H1 (cell line): ENCODE data around the gene VAPA. TPM values are rescaled to one million over a fixed set of nuclear protein-coding genes. Genes with fewer than 3 reads are reported as not detected.

ENCODE experiments used
- CHD1 ChIP-seq: IDR thresholded peaks from 2 replicates; pipeline ENCODE4 v1.6.1; 2012; ENCODE audit warnings: low read depth, low read length, improper control_type of control experiment
- KDM4A ChIP-seq: IDR thresholded peaks from one replicate; pipeline ENCODE4 v1.7.1; 2012; ENCODE audit warnings: low read depth, mild to moderate bottlenecking, moderate library complexity, low read length, inconsistent platforms; ENCODE audit not compliant: severe bottlenecking
- polyA plus RNA-seq, 7 experiments: library from polyadenylated mRNA; depleted of rRNA in 3 of 7; stranded (reverse) in 5 of 7; unstranded in 2 of 7; fragments of >200 nt in 5 of 7; fragments of 200-250 nt in 2 of 7; gene quantifications; 1 replicate in 5 of 7; 2 replicates in 1 of 7; 4 replicates in 1 of 7; pipeline versions ENCODE4 v1.2.1 to v1.2.3, GENCODE V29; 2011 to 2013; ENCODE audit warnings: missing spikeins in 2 of 7, mixed read lengths in 2 of 7
- total RNA-seq: library from RNA; stranded (reverse); fragmentation: NEBNext Ultra II Directional; extraction: Animal tissue kit (Norgen Biotek cat#: 25700); gene quantifications from 2 replicates; pipeline ENCODE4 v1.2.1, GENCODE V29; 2021
- TF ChIP-seq, protein P1 (sequence below): fragments of 300-600 bp; sonication (generic); IDR thresholded peaks from 2 replicates; pipeline ENCODE4 v1.7.1; 2012; ENCODE audit warnings: low read length, moderate library complexity, mild to moderate bottlenecking, inconsistent platforms; ENCODE audit not compliant: insufficient replicate concordance

VAPA gene
- total and polyA plus RNA-seq, 2 of the 8 experiments (the other 6 are each of a cell fraction or from before 2014, with no cell fraction given), result 79.7 to 130 TPM

GRCh38 chr18:9987345-9987744 is 73.5 kb downstream of the VAPA start (continued):
- TF ChIP-seq, protein P1, sequence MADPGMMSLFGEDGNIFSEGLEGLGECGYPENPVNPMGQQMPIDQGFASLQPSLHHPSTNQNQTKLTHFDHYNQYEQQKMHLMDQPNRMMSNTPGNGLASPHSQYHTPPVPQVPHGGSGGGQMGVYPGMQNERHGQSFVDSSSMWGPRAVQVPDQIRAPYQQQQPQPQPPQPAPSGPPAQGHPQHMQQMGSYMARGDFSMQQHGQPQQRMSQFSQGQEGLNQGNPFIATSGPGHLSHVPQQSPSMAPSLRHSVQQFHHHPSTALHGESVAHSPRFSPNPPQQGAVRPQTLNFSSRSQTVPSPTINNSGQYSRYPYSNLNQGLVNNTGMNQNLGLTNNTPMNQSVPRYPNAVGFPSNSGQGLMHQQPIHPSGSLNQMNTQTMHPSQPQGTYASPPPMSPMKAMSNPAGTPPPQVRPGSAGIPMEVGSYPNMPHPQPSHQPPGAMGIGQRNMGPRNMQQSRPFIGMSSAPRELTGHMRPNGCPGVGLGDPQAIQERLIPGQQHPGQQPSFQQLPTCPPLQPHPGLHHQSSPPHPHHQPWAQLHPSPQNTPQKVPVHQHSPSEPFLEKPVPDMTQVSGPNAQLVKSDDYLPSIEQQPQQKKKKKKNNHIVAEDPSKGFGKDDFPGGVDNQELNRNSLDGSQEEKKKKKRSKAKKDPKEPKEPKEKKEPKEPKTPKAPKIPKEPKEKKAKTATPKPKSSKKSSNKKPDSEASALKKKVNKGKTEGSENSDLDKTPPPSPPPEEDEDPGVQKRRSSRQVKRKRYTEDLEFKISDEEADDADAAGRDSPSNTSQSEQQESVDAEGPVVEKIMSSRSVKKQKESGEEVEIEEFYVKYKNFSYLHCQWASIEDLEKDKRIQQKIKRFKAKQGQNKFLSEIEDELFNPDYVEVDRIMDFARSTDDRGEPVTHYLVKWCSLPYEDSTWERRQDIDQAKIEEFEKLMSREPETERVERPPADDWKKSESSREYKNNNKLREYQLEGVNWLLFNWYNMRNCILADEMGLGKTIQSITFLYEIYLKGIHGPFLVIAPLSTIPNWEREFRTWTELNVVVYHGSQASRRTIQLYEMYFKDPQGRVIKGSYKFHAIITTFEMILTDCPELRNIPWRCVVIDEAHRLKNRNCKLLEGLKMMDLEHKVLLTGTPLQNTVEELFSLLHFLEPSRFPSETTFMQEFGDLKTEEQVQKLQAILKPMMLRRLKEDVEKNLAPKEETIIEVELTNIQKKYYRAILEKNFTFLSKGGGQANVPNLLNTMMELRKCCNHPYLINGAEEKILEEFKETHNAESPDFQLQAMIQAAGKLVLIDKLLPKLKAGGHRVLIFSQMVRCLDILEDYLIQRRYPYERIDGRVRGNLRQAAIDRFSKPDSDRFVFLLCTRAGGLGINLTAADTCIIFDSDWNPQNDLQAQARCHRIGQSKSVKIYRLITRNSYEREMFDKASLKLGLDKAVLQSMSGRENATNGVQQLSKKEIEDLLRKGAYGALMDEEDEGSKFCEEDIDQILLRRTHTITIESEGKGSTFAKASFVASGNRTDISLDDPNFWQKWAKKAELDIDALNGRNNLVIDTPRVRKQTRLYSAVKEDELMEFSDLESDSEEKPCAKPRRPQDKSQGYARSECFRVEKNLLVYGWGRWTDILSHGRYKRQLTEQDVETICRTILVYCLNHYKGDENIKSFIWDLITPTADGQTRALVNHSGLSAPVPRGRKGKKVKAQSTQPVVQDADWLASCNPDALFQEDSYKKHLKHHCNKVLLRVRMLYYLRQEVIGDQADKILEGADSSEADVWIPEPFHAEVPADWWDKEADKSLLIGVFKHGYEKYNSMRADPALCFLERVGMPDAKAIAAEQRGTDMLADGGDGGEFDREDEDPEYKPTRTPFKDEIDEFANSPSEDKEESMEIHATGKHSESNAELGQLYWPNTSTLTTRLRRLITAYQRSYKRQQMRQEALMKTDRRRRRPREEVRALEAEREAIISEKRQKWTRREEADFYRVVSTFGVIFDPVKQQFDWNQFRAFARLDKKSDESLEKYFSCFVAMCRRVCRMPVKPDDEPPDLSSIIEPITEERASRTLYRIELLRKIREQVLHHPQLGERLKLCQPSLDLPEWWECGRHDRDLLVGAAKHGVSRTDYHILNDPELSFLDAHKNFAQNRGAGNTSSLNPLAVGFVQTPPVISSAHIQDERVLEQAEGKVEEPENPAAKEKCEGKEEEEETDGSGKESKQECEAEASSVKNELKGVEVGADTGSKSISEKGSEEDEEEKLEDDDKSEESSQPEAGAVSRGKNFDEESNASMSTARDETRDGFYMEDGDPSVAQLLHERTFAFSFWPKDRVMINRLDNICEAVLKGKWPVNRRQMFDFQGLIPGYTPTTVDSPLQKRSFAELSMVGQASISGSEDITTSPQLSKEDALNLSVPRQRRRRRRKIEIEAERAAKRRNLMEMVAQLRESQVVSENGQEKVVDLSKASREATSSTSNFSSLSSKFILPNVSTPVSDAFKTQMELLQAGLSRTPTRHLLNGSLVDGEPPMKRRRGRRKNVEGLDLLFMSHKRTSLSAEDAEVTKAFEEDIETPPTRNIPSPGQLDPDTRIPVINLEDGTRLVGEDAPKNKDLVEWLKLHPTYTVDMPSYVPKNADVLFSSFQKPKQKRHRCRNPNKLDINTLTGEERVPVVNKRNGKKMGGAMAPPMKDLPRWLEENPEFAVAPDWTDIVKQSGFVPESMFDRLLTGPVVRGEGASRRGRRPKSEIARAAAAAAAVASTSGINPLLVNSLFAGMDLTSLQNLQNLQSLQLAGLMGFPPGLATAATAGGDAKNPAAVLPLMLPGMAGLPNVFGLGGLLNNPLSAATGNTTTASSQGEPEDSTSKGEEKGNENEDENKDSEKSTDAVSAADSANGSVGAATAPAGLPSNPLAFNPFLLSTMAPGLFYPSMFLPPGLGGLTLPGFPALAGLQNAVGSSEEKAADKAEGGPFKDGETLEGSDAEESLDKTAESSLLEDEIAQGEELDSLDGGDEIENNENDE, result no peak
- TF ChIP-seq KDM4A (no peak), CHD1 (no peak)
